Endothelial cell of umbilical vein (primary cell): Measurements from ENCODE around the gene LIN7B. TPM values are rescaled to one million over a fixed set of nuclear protein-coding genes. Genes with fewer than 3 reads are reported as not detected.

Experiments used
- BruUV-seq: library from RNA; stranded (reverse); fragments of 400-500 nt; replicated peaks from 2 replicates; lab custom pipeline; 2021; lab: Mats Ljungman, UMichigan
- CTCF ChIA-PET: fragments of 300-600, 350-600 bp; sonication (Branson Sonifier 250); formaldehyde crosslinking; loops from one replicate; lab custom pipeline; 2021; ENCODE audit warnings: antibody characterized with exemption, inconsistent platforms; lab: Charles Lee
- POLR2A ChIA-PET: fragments of 300-600, 350-600 bp; sonication (Branson Sonifier 250); formaldehyde crosslinking; loops from one replicate; lab custom pipeline; 2021; ENCODE audit warnings: antibody characterized with exemption, inconsistent platforms; lab: Charles Lee
- DNase-seq: peaks from one replicate; pipeline ENCODE4 v3.0.0-alpha.2; 2011; ENCODE audit warnings: low read depth, low spot score
- FAIRE-seq: peaks from 2 replicates; lab custom pipeline; 2011; peaks lifted over from hg19 to GRCh38; lab: Jason Lieb, UNC
- H2AFZ ChIP-seq: 2 replicates; pipeline ENCODE4 v1.6.0; 2012; ENCODE audit warnings: low read depth, low read length, control low read depth, inconsistent platforms
- H3K27ac ChIP-seq: 2 replicates; pipeline ENCODE4 v1.5.1; 2011; ENCODE audit warnings: low read depth, mild to moderate bottlenecking, control low read depth, low read length, moderate library complexity; ENCODE audit not compliant: insufficient read depth
- H3K27me3 ChIP-seq, 2 experiments: 2 replicates each; pipeline versions ENCODE4 v1.6.0 to v1.6.1; 2011; ENCODE audit warnings: low read length in 2 of 2, mixed read lengths in 1 of 2; ENCODE audit not compliant: control insufficient read depth in 2 of 2, insufficient read depth in 2 of 2
- H3K36me3 ChIP-seq, 2 experiments: 2 replicates in 1 of 2; 3 replicates in 1 of 2; pipeline ENCODE4 v1.5.1; 2011; ENCODE audit warnings: low read length in 2 of 2, mild to moderate bottlenecking in 1 of 2, moderate library complexity in 1 of 2; ENCODE audit not compliant: control insufficient read depth in 2 of 2, insufficient read depth in 2 of 2; ENCODE audit errors: extremely low read depth in 1 of 2
- H3K4me1 ChIP-seq: 3 replicates; pipeline ENCODE4 v1.5.1; 2011; ENCODE audit warnings: mild to moderate bottlenecking, low read length; ENCODE audit not compliant: control insufficient read depth, insufficient read depth; ENCODE audit errors: extremely low read depth
- H3K4me2 ChIP-seq: 2 replicates; pipeline ENCODE4 v1.6.1; 2011; ENCODE audit warnings: low read length, control low read depth, mixed read lengths; ENCODE audit not compliant: insufficient read depth
- H3K4me3 ChIP-seq, 3 experiments: fragments of 200-600 bp in 1 of 3; sonication (generic), shearing (Covaris generic) in 1 of 3; replicated peaks in 1 of 3; 2 replicates each; pipeline ENCODE4 v1.5.1; 2011 to 2016; ENCODE audit warnings: control low read depth in 3 of 3, low read length in 3 of 3, mild to moderate bottlenecking in 2 of 3, inconsistent platforms in 1 of 3, low read depth in 1 of 3, moderate library complexity in 1 of 3; ENCODE audit not compliant: insufficient read depth in 1 of 3
- H3K79me2 ChIP-seq: 2 replicates; pipeline ENCODE4 v1.6.0; 2012; ENCODE audit warnings: low read length, inconsistent platforms; ENCODE audit not compliant: control insufficient read depth, insufficient read depth
- H3K9ac ChIP-seq: replicated peaks from 2 replicates; pipeline ENCODE3; 2011; ENCODE audit warnings: low read length, control low read depth; ENCODE audit not compliant: insufficient read depth; ENCODE audit errors: extremely low read depth
- H3K9me1 ChIP-seq: replicated peaks from 3 replicates; pipeline ENCODE4 v1.6.0; 2011; ENCODE audit warnings: mild to moderate bottlenecking, low read length; ENCODE audit not compliant: control insufficient read depth, insufficient read depth; ENCODE audit errors: extremely low read depth
- H3K9me3 ChIP-seq: replicated peaks from 2 replicates; pipeline ENCODE4 v1.5.1; 2012; ENCODE audit warnings: low read length, inconsistent platforms; ENCODE audit not compliant: control insufficient read depth, insufficient read depth
- H4K20me1 ChIP-seq: replicated peaks from 2 replicates; pipeline ENCODE3; 2011; ENCODE audit warnings: mild to moderate bottlenecking, low read length; ENCODE audit not compliant: control insufficient read depth, insufficient read depth; ENCODE audit errors: extremely low read depth
- EZH2 ChIP-seq: IDR thresholded peaks from 2 replicates; pipeline ENCODE4 v1.6.1; 2012; ENCODE audit warnings: borderline replicate concordance, low read depth, mild to moderate bottlenecking, moderate library complexity, low read length, inconsistent platforms; ENCODE audit not compliant: severe bottlenecking
- FOS ChIP-seq: IDR thresholded peaks from 2 replicates; pipeline ENCODE4 v1.6.1; 2011; ENCODE audit warnings: mild to moderate bottlenecking, low read length, moderate library complexity, borderline replicate concordance; ENCODE audit not compliant: insufficient read depth
- GATA2 ChIP-seq: IDR thresholded peaks from 2 replicates; pipeline ENCODE4 v1.7.0; 2011; ENCODE audit warnings: low read depth, mild to moderate bottlenecking, moderate library complexity, mixed read lengths, low read length; ENCODE audit not compliant: insufficient read length, insufficient read depth
- JUN ChIP-seq: IDR thresholded peaks from 2 replicates; pipeline ENCODE4 v1.6.1; 2011; ENCODE audit warnings: borderline replicate concordance, low read depth; ENCODE audit not compliant: insufficient read length, insufficient read depth
- MAX ChIP-seq: IDR thresholded peaks from 2 replicates; pipeline ENCODE4 v1.6.1; 2011; ENCODE audit not compliant: insufficient read depth, insufficient read length
- MYC ChIP-seq: IDR thresholded peaks from one replicate; pipeline ENCODE4 v1.6.1; 2011; ENCODE audit warnings: mild to moderate bottlenecking, low read depth, low read length
- POLR2A ChIP-seq: IDR thresholded peaks from 2 replicates; pipeline ENCODE4 v1.6.1; 2012; ENCODE audit warnings: low read depth, mild to moderate bottlenecking, control low read depth, low read length
- POLR2AphosphoS5 ChIP-seq: IDR thresholded peaks from 2 replicates; pipeline ENCODE4 v1.6.1; 2012; ENCODE audit warnings: low read depth, mild to moderate bottlenecking, control low read depth, low read length, moderate library complexity; ENCODE audit not compliant: insufficient read depth
- dilution Hi-C: fragments of 300-500 bp; cut with MboI; formaldehyde crosslinking; loops from one replicate; pipeline ENCODE4 v1.15.0; 2019; ENCODE audit warnings: low sequenced_read_pairs; ENCODE audit not compliant: extremely low pct_ligation_motif_present
- intact Hi-C: fragments of 100-400 bp; cut with micrococcal nuclease; formaldehyde crosslinking; loops from one replicate; pipeline ENCODE4 v1.10.0; 2022
- polyA plus RNA-seq, 4 experiments: library from polyadenylated mRNA; depleted of rRNA in 3 of 4; stranded (reverse) in 3 of 4; unstranded in 1 of 4; fragments of >200 nt; gene quantifications; 2 replicates each; pipeline versions ENCODE4 v1.2.1 to v1.2.3, GENCODE V29; 2011 to 2012; ENCODE audit warnings: missing spikeins in 1 of 4
- total RNA-seq: library from RNA; stranded (reverse); gene quantifications from 2 replicates; pipeline ENCODE4 v1.2.3, GENCODE V29; 2021
- TF ChIP-seq, protein P1 (sequence below), 2 donors: IDR thresholded peaks; 1 replicate in 1 of 2; 2 replicates in 1 of 2; pipeline ENCODE4 v1.5.1; 2011; ENCODE audit warnings: low read length in 2 of 2, mild to moderate bottlenecking in 2 of 2, moderate library complexity in 2 of 2, control low read depth in 1 of 2, inconsistent platforms in 1 of 2, low read depth in 1 of 2; ENCODE audit not compliant: insufficient read depth in 1 of 2; ENCODE audit errors: extremely low read depth in 1 of 2

LIN7B gene
- total and polyA plus RNA-seq, 2 donors (not counting 3 experiments of a cell fraction or from before 2014, with no cell fraction given) = 2.2 to 4.2 TPM

- CTCF ChIA-PET = interaction anchor here (0.7 kb wide), 1 partner anchor 12 kb away, joined by 5 read pairs; no protein-coding TSS in a partner anchor
- H3K79me2 ChIP-seq = peaks cover 46% of the 10 kb centered on the region
- peaks cover 5 to 25% of the 10 kb centered on the region in 2 experiments for H3K36me3 ChIP-seq
- peak overlapping the region; percentile 85 for H3K4me2 ChIP-seq
- no peaks in the 10 kb centered on the region for H3K9me3 ChIP-seq
- peak overlapping the region; percentile 73 for H3K27ac ChIP-seq
- DNase-seq (no peak), FAIRE-seq (no peak)
- no TSS peak for BruUV-seq
- peak overlapping the region; percentile 62 for H2AFZ ChIP-seq
- peak overlapping the region; percentile 75 to 93 (median 89) for H3K4me3 ChIP-seq
- intact Hi-C loops = loop anchor here (1.0 to 5.0 kb wide), 2 partner anchors 41 to 93 kb away; partner anchors contain the start of genes GYS1 and RUVBL2
- no peaks in the 10 kb centered on the region for H3K9me1 ChIP-seq
- dilution Hi-C loops = no loop called here
- H3K4me1 ChIP-seq = peaks cover 14% of the 10 kb centered on the region
- POLR2A ChIA-PET = no interaction called here
- TF ChIP-seq GATA2 = no peak
- no peak for TF ChIP-seq MYC
- no peak for TF ChIP-seq JUN
- TF ChIP-seq, protein P1, sequence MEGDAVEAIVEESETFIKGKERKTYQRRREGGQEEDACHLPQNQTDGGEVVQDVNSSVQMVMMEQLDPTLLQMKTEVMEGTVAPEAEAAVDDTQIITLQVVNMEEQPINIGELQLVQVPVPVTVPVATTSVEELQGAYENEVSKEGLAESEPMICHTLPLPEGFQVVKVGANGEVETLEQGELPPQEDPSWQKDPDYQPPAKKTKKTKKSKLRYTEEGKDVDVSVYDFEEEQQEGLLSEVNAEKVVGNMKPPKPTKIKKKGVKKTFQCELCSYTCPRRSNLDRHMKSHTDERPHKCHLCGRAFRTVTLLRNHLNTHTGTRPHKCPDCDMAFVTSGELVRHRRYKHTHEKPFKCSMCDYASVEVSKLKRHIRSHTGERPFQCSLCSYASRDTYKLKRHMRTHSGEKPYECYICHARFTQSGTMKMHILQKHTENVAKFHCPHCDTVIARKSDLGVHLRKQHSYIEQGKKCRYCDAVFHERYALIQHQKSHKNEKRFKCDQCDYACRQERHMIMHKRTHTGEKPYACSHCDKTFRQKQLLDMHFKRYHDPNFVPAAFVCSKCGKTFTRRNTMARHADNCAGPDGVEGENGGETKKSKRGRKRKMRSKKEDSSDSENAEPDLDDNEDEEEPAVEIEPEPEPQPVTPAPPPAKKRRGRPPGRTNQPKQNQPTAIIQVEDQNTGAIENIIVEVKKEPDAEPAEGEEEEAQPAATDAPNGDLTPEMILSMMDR (IDR thresholded peaks at IDR 0.05; ENCODE audit: extremely low read depth in 1 of 2, insufficient read depth in 1 of 2, low read depth in 1 of 2, low read length in 2 of 2) = no peak
- TF ChIP-seq EZH2 = no peak
- no peak for TF ChIP-seq MAX
- no peak for TF ChIP-seq FOS
- TF ChIP-seq POLR2AphosphoS5 = no peak
- no peak for TF ChIP-seq POLR2A
- H4K20me1 ChIP-seq = peaks cover 2% of the 10 kb centered on the region
- peak overlapping the region; percentile 97 for H3K9ac ChIP-seq
- peaks cover 2 to 3% of the 10 kb centered on the region in 2 experiments for H3K27me3 ChIP-seq
Measured at GRCh38 chr19:49085868-49086232, 28.3 kb upstream of the LIN7B start.
